GM06990 (cell line): ENCODE measurements around the gene IQSEC3.

Experiments used
- DNase-seq: peaks from one replicate; pipeline ENCODE4 v3.0.0-alpha.2; 2011; ENCODE audit not compliant: insufficient read length; ENCODE audit errors: extremely low read depth
- H3K27me3 ChIP-seq: replicated peaks from 2 replicates; pipeline ENCODE4 v1.6.0; 2011; ENCODE audit warnings: low read length; ENCODE audit not compliant: control insufficient read depth, insufficient read depth
- H3K36me3 ChIP-seq: 2 replicates; pipeline ENCODE4 v1.5.1; 2011; ENCODE audit warnings: low read length; ENCODE audit not compliant: control insufficient read depth, insufficient read depth
- H3K4me3 ChIP-seq: replicated peaks from 2 replicates; pipeline ENCODE4 v1.5.1; 2011; ENCODE audit warnings: low read depth, mild to moderate bottlenecking, control low read depth, low read length
- TF ChIP-seq, protein P1 (sequence below): IDR thresholded peaks from 2 replicates; pipeline ENCODE4 v1.5.1; 2011; ENCODE audit warnings: low read length, control low read depth, mild to moderate bottlenecking, inconsistent platforms; ENCODE audit not compliant: insufficient read depth, poor library complexity, severe bottlenecking

Gene IQSEC3

DNA sequence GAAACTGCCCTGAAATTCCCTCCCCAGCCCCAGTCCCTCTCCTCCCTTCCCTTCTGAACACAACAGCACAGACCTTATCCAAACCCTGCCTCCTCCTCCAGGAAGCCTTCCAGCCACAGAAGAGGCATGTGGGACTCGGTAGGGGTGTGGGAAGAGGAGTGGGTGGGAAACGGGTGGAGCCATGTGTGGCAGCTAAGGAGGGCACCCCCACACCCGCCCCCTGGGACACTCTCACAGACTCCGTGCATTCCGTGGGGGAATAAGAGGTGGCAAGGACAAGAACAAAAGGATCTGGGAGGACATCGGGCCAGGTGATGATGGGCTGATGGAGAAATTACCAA lies 123.0 kb downstream of the IQSEC3 start:
- Histone ChIP-seq H3K27me3 (no peaks in the 10 kb centered on the region; the same call in 1 of the 2 replicates), H3K36me3 (no peaks in the 10 kb centered on the region), H3K4me3 (no peak overlapping the region)
- TF ChIP-seq, protein P1, sequence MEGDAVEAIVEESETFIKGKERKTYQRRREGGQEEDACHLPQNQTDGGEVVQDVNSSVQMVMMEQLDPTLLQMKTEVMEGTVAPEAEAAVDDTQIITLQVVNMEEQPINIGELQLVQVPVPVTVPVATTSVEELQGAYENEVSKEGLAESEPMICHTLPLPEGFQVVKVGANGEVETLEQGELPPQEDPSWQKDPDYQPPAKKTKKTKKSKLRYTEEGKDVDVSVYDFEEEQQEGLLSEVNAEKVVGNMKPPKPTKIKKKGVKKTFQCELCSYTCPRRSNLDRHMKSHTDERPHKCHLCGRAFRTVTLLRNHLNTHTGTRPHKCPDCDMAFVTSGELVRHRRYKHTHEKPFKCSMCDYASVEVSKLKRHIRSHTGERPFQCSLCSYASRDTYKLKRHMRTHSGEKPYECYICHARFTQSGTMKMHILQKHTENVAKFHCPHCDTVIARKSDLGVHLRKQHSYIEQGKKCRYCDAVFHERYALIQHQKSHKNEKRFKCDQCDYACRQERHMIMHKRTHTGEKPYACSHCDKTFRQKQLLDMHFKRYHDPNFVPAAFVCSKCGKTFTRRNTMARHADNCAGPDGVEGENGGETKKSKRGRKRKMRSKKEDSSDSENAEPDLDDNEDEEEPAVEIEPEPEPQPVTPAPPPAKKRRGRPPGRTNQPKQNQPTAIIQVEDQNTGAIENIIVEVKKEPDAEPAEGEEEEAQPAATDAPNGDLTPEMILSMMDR, result no peak
- no peak for DNase-seq

DNA sequence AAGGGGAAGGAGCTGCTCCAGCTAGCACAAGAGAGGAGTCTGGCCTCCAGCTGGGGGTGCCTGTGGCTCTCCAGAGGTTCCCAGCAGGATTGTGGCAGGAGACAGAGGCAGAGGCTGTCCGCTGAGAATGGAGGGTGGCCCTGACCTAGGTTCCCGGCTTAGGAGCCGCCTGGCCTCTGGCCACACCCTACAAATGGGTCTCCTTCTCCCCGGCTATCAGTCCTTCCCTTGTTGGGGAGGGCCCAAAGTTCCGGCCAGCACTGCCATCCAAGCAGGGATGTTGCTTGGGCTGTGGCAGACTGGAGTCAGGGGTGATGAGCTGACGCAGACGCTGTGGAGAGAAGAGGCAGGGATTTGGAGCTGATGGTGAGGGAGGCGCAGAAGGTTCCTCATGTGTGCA lies 124.3 kb downstream of the IQSEC3 start:
- Histone ChIP-seq H3K36me3 (no peaks in the 10 kb centered on the region), H3K4me3 (no peak overlapping the region), H3K27me3 (no peaks in the 10 kb centered on the region; the same call in none of the 2 replicates)
- TF ChIP-seq, protein P1, result no peak
- no peak for DNase-seq

DNA sequence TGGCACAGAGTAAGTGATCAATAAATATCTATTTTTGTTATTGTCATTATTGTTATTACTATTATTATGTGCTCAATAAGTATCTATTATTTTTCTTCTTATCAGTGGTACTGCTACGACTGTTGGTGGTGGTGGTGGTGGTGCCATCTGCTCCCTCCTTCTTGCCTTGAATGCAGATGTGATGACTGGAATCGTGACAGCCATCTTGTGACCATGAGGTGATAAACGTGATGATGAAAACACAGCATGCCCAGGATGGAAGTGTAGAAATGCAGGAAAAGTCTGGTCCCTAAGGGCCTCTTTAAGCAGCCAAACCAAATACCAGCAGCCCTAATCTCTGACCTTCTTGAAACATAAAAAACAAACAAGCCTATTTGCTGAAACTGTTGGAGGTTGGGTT lies 125.0 kb downstream of the IQSEC3 start:
- Histone ChIP-seq H3K36me3 (no peaks in the 10 kb centered on the region), H3K27me3 (no peaks in the 10 kb centered on the region; the same call in none of the 2 replicates), H3K4me3 (no peak overlapping the region)
- TF ChIP-seq, protein P1, result no peak
- no peak for DNase-seq

DNA sequence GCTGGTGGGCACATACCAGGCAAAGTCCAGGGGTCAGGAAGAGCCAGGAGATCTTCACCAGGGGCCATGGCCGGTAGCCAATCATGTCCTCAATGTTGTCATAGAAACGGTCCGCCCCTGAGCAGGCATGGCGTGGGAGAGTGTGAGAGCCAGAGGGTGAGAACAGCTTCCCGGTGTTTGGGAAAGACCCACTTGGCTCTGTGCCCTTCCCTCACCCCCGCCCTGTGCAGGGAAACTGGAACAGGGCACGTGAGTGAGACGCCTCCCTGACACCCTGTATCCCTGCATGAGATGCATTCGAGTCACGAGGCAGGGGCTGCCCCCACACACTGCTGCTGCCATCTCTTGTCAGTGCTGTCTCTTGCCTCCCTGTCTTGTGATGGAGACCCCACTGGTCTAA lies 126.7 kb downstream of the IQSEC3 start:
- no peak overlapping the region for H3K4me3 ChIP-seq
- no peaks in the 10 kb centered on the region; the same call in none of the 2 replicates for H3K27me3 ChIP-seq
- no peak for DNase-seq
- TF ChIP-seq, protein P1, result no peak
- H3K36me3 ChIP-seq, result no peaks in the 10 kb centered on the region

DNA sequence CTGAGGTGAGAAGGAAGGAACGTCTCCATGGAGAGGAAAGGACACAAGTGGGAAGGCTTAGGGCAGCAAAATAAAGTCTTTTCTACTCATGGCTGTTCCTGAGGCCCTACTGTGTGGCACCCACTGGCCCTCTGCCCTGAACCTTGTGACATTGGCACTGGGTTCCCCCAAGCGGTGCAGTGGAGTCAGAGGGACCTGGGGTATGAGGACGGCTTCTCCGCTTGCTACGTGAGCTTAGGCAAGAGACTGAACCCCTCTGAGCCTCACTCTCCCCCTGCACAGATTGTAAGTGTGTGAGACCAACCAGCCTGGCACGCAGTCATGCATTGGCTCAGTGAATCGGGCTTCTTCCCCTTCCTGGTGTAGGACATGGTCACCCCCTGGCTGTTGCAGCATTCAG lies 127.7 kb downstream of the IQSEC3 start:
- Histone ChIP-seq H3K27me3 (no peaks in the 10 kb centered on the region; the same call in none of the 2 replicates), H3K36me3 (no peaks in the 10 kb centered on the region), H3K4me3 (no peak overlapping the region)
- TF ChIP-seq, protein P1, result no peak
- DNase-seq, result no peak

DNA sequence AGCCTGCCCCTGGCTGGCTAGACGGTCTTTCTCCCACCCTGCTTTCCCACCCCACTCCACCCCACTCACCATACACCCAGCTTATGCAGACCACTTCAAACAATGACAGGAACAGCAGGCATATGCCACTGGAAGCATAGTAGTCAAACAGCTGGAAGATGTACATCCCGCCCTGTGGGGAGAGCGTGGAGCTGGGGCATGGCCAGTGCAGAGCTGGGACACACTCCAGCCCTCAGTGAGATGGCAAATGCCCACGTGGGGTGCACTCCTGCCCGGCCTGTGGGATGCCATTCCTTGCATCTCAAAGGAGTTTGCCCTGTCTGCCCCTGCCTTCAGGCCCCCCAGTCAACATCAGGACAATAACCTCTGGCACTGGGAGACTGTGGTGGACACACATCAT lies 128.6 kb downstream of the IQSEC3 start:
- TF ChIP-seq, protein P1, result no peak
- DNase-seq, result no peak
- H3K4me3 ChIP-seq, result no peak overlapping the region
- H3K27me3 ChIP-seq, result no peaks in the 10 kb centered on the region; the same call in none of the 2 replicates
- H3K36me3 ChIP-seq, result no peaks in the 10 kb centered on the region
